ENCODE data around the gene ZBTB2. TPM values are rescaled to one million over a fixed set of nuclear protein-coding genes. Genes with fewer than 3 reads are reported as not detected.

The ZBTB2 gene
- total and polyA plus RNA-seq, 2 donors (not counting 3 experiments of a cell fraction or from before 2014, with no cell fraction given): 11.8 to 13.1 TPM

- Histone ChIP-seq H3K4me3 (replicated peaks in 1 of 3; ENCODE audit: insufficient read depth in 1 of 3, low read depth in 1 of 3, low read length in 3 of 3) (no peak overlapping the region), H3K27ac (ENCODE audit: insufficient read depth, low read depth, low read length) (no peak overlapping the region), H3K4me2 (ENCODE audit: insufficient read depth, low read length) (no peak overlapping the region), H3K9ac (replicated peaks; ENCODE audit: extremely low read depth, insufficient read depth, low read length) (no peak overlapping the region), H3K9me1 (replicated peaks; ENCODE audit: control insufficient read depth, extremely low read depth, insufficient read depth, low read length) (no peaks in the 10 kb centered on the region), H2AFZ (ENCODE audit: low read depth, low read length) (no peak overlapping the region), H4K20me1 (replicated peaks; ENCODE audit: control insufficient read depth, extremely low read depth, insufficient read depth, low read length) (peaks cover 17% of the 10 kb centered on the region), H3K4me1 (ENCODE audit: control insufficient read depth, extremely low read depth, insufficient read depth, low read length) (peaks cover 7% of the 10 kb centered on the region), H3K27me3 (ENCODE audit: control insufficient read depth in 2 of 2, insufficient read depth in 2 of 2, low read length in 2 of 2) (no peaks in the 10 kb centered on the region), H3K79me2 (ENCODE audit: control insufficient read depth, insufficient read depth, low read length) (peaks cover 89% of the 10 kb centered on the region), H3K36me3 (ENCODE audit: control insufficient read depth in 2 of 2, extremely low read depth in 1 of 2, insufficient read depth in 2 of 2, low read length in 2 of 2) (peaks cover 2 to 3% of the 10 kb centered on the region in 2 experiments), H3K9me3 (replicated peaks; ENCODE audit: control insufficient read depth, insufficient read depth, low read length) (no peaks in the 10 kb centered on the region)
- POLR2A ChIA-PET: no interaction called here
- TF ChIP-seq POLR2A (IDR thresholded peaks at IDR 0.05; ENCODE audit: low read depth, low read length): no peak
- no peak for TF ChIP-seq EZH2 (IDR thresholded peaks at IDR 0.05; ENCODE audit: borderline replicate concordance, low read depth, low read length, severe bottlenecking)
- TF ChIP-seq CTCF (IDR thresholded peaks at IDR 0.05; ENCODE audit: extremely low read depth in 1 of 2, insufficient read depth in 1 of 2, low read depth in 1 of 2, low read length in 2 of 2): no peak
- no peak for TF ChIP-seq JUN (IDR thresholded peaks at IDR 0.05; ENCODE audit: borderline replicate concordance, insufficient read depth, insufficient read length, low read depth)
- TF ChIP-seq GATA2 (IDR thresholded peaks at IDR 0.05; ENCODE audit: insufficient read depth, insufficient read length, low read depth, low read length): no peak
- TF ChIP-seq MAX (IDR thresholded peaks at IDR 0.05; ENCODE audit: insufficient read depth, insufficient read length): no peak
- no peak for TF ChIP-seq FOS (IDR thresholded peaks at IDR 0.05; ENCODE audit: borderline replicate concordance, insufficient read depth, low read length)
- TF ChIP-seq POLR2AphosphoS5 (IDR thresholded peaks at IDR 0.05; ENCODE audit: insufficient read depth, low read depth, low read length): no peak
- no peak for TF ChIP-seq MYC (IDR thresholded peaks at IDR 0.05; ENCODE audit: low read depth, low read length)
- DNase-seq (ENCODE audit: low read depth, low spot score) (no peak), FAIRE-seq (no peak)
- intact Hi-C loops (cut with micrococcal nuclease): no loop called here
- dilution Hi-C loops (cut with MboI; ENCODE audit: extremely low pct_ligation_motif_present, low sequenced_read_pairs): no loop called here
- CTCF ChIA-PET: no interaction called here
- BruUV-seq (replicated peaks): no TSS peak
Measured at GRCh38 chr6:151399679-151400078, 8.3 kb upstream of the ZBTB2 start.
